CD4-positive, alpha-beta T cell treated with Interleukin-1 beta for 1 hour (primary cell): ENCODE measurements around the gene ACSF3.

ENCODE experiments used
- DNase-seq, 2 donors: peaks; one replicate each; pipeline ENCODE4 v3.0.0-alpha.2; 2020 to 2022

ACSF3 gene

GRCh38 chr16:89134269-89134668 is 40.6 kb downstream of the ACSF3 start:
- no peak for DNase-seq

- no peak for DNase-seq
Measured at GRCh38 chr16:89135166-89135565, 41.5 kb downstream of the ACSF3 start.

GRCh38 chr16:89135971-89136765 is 42.5 kb downstream of the ACSF3 start:
- no peak for DNase-seq

- no peak for DNase-seq
Measured at GRCh38 chr16:89136931-89137330, 43.3 kb downstream of the ACSF3 start.

- DNase-seq, result no peak
Measured at GRCh38 chr16:89137666-89138512, 44.2 kb downstream of the ACSF3 start.

DNA sequence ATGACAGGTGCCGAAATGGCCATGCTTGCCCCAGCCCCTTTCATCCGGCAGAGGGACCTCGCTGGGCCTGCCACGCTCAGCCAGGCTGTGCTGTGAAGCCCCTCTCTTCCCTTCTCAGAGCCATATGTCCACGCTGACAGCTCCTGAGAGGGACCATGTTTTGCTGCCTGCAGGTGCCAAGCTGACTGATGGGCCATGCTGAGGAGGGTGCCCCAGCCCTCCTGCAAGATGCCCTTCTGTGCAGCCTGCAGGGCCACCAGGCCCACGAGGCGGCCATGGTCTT is 44.8 kb downstream of the ACSF3 start:
- no peak for DNase-seq

DNA sequence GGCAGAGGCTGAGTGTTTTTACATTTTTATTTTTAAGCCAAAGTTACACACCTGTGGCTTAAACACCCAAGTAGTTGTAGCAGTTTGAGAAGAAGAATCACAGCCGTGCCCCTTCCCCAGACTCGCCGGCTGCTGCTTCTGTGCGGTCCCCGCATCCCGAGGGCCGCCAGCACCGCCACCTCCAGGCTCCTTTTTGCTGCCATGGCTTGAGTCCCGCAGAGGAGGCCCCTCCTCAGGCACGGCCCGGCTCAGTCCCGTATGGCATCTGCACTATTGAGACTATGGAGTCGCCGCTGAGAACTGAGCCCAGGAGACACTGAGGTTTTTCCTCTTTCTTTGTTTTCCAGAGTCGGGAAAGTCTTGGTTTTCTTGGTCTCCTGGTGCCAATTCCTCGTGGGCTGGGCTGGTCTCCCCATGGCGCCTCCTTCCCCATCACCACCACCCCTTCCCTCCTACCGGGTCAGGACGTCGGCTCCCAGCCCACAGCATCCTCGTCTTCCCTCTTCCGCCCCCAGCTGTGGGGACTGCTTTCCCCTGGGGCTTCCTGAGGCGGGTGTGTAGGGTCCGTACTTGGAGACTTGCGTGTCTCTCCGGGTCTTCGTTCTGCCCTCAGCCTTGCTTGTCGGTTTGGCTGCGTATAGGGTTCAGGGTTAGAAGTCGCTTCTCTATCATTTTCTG is 45.3 kb downstream of the ACSF3 start:
- no peak for DNase-seq

- DNase-seq, result no peak
Measured at GRCh38 chr16:89139907-89140361, 46.3 kb downstream of the ACSF3 start.

DNA sequence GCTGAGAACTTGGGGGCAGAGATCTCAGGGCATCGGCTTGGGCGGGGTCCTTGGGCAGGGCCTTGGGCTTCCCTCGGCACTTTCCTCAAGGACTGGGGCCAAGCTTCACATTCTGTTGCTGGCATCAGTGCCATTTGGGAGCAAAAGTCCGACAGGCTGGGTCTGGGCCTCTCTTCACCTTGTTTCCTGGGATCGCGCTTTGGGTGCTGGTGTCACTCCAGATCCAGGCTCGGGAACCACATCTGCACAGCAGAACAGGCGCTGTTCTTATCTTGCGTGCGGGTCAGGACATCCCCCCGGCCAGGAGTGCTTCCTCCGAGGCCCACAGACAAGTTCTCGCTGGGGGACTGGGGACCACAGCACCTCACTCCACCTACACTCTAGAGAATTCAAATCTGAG is 46.7 kb downstream of the ACSF3 start:
- DNase-seq, result no peak

DNA sequence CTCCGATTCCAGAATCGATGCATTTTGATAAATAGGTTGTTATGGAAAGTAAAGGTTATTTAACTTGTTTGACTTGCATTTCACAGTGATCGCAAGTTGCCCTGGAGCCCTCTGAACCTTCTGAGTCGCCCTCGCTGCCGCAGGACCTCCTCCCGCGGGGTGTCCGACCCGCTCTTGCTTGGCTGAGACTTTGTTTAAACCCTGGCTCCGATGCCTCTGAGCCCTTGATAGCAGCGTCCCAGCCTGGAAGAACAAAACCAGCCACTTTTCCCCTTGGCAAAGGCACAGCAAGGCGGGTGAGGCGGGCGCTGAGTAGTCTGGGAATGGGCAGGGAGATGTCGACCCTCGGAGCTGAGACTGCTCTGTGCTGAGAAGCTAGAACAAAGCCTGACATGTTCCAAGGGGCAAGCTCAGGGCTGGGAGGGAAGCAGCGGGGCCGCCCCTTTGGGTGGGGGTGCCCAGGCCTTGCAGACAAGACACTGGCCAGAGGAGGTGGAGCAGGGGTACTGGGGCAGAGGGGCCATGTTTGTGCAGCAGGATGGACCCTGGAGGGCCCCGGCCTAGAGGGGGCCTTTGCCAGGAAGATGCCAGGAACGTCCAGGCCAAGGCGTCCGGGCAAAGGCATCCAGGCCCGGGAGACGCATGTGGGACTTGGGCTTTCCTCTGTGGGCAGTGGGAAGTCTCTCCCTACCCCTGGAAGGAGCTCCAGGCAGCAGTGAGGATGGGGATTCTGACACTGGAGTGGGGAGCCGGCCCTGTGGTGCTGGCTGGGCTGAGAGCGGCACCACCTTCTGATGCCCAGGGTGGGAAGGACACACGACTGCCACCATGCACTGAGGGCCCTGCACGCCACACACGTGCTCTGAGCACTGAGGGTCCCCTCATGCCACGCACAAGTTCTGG is 47.6 kb downstream of the ACSF3 start:
- DNase-seq, result no peak

DNA sequence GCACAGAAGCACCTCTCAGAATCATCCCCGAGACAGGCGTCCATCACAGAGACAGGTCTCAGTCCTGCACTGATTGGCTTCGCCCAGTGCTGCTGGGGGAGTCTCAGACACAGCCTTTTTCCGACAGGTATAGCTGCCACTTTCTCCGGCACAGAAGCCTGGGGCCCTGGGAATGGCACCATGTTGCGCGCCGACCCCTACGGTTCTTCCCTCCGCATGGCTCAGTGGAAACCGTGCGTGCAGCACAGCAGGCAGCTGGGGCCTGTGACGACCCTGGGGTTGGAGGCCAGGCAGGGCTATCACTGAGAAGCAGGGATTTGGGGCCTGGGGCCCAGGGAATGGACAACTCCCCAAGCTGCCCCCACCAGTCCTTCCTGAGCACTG is 48.2 kb downstream of the ACSF3 start:
- DNase-seq, result no peak

DNA sequence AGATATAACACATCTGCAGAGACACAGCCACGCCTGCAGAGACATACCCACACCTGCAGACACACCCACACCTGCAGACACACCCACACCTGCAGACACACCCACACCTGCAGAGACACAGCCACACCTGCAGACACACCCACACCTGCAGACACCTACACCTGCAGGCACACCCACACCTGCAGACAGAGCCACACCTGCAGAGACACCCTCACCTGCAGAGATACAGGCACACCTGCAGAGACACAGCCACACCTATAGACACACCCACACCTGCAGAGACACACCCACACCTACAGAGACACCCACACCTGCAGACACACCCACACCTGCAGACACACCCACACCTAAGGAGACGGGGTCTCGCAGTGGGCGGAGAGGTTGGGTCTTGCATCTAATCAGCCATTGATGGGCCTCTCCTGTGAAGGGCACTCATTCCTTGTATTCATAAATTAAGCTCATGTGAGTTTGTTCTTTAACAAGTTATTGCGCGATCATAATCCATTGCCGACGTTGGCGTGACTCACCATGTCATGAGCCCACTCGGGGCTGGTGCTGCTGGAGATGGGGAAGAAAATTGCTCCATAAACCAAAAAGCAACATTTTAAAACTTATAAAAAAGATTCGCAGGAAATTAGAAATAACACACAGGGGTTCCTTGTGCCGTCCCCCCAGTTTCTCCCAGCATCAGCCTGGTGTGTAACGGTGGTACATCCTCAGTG is 49.0 kb downstream of the ACSF3 start:
- DNase-seq, result no peak

DNA sequence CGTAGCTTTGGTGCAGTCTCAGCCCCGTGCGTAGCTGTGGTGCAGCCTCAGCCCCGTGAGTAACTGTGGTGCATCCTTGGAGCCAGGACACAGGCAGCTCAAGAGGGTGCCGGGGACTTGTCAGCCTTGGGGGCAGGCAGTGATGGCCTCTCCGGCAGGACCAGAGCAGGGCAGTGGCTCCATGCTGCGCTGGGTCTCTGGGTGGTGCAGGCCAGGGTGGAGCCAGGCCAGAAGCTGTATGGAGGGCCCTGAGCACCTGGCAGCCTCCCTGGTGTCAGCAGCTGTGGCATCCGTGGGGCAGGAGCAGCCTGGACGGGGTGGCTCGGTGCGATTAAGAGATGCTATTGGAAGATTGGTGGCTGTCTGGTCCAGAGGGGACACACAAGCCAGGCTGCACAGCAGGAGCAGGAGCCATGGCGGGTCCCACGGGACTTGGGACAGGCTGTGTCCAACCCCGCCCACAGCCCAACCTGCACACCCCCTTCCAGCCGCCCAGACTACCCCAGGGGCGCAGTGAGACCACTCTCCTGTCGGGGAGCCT is 49.6 kb downstream of the ACSF3 start:
- DNase-seq, result no peak

DNA sequence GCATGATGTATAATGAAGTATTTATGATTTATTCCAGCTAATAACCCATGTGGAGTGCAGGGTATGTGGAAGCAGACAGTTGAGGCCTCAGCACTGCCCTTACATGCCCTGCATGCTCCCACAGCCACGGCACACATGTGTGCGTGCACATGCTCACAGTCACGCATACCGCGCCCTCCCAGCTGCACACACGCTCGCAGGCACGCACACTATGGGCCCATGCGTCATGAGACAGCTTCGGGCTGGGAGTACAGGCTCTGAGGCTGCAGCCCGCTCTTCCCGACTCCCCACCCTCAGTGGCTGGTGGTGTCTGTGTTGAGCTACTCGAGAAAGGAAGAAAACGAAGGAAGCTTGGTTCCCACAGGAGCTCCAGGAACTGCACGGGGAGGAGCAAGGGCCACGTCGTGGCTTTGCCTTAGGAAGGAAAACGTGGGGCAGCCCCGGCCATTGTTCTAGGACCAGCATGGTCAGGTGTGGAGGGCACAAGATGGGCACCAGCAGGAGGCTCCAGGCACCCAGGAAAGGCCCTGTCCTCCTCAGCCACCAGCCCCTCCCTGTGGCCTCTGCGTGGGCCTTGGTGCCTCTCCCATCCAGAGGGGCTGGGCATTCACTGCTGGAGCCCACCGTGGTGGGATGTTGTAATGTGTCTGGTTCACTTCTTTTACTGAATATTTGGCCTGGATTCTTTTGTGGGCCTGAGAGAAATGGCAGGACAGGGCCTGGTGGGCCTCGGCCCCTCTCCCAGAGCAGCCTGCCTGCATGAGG is 50.4 kb downstream of the ACSF3 start:
- no peak for DNase-seq

DNA sequence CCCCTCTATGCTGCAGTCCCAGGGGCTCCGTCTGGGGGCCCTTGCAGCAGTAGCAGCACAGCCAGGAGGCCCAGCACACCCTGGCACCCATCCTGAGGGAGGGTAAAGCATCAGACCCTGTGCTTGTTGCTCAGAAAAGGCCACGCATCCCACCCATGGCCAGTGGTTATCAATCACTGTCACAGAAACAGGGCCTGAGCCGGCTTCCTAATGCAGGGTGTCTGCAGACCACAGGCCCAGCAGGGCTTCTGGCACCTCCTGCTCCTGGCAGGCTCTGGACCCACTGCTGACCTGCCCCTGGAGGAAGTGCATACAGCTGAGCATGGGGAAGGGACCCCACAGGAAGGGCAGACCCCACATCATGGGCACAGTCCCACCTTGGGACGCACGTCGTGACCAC is 51.0 kb downstream of the ACSF3 start:
- DNase-seq, result no peak

DNA sequence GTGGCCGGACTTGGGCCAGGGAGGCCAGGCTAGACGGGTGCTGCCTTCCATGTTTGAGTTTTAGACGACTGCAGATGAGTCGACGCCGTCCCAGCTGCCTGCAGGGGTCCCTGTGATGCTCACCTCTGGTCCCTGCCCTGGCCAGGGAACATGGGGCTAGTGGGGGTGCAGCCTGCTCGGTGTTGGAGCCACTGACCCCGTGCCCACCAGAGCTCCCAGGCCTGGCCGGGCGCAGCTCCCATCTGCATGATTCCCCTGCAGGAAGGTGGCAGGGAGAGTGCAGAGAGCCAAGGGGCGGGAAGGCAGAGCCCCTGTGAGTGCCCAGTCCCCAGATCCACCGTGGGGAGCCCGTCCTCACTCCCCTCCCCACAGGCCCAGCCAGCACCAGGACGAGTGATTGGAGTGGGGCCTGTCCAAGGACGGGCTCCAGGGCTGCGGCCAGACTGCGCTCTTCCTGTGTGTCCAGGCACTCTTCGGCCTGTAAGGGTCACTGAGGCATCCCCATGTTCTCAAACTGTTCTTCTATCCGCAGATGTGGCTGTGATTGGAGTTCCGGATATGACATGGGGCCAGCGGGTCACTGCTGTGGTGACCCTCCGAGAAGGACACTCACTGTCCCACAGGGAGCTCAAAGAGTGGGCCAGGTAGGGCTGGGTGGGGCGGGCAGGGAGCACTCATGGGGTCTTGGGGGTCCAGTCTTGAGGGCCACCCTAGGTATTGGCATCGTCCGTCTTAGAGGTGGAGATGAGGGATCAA is 51.9 kb downstream of the ACSF3 start:
- DNase-seq, result no peak

DNA sequence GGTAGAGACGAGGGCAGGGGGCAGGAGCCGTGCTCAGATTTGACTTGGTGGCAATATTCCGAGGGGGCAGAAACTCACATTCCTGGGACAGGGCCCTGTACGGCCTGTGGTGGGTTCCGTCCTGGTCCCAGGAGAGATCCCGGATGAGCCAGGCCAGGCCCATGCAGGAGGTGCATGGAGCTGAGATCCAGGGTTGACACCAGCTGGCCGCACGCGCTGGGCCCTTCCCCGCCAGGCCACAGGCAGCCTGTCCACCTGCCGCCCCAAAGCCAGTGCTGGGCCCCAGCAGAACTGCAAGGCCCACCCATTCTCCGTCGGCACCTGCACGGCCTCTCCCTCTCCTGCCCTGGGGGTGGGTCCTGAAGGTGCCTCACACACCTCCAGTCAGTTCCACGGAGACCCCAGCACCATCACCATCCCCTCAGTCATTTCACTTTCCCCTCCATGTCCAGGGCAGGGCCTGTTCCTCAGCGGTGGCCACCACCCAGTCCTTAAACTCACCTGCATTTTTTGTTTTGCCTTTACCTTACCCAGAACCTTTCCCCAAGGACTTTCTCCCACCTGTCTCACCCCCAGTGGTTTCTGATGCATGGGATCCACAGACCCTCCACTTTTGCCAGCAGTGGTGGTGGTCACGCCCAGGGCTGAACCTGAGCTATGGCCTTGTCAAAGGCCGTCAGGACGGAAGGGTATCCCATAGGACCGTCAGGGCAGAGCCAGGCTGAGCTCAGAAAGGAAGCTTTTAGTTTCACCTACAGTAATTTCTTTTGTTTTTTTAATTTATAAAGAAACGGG is 52.8 kb downstream of the ACSF3 start:
- no peak for DNase-seq

GRCh38 chr16:89147085-89147817 is 53.6 kb downstream of the ACSF3 start:
- DNase-seq, result no peak

DNA sequence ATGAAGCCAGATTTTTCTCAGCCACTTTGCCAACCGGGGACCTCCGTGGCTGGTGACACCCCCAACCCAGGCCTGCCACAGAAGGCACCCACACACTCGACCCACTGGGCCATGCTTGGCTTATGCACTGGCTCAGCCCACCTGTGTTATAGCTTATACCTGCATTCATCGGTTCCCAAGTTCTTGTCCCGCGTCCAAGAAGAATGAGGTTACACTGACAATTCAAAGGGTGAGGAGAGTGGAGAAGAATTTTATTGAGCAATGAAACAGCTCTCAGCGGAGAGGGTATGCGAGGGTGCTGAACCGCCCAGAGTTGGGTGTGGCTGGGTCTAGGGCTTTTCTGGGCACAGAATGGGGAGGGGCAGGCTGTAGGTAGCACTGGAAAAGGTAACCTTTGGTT is 55.7 kb downstream of the ACSF3 start:
- no peak for DNase-seq
